ENCODE data around the gene PRUNE2.

Gene PRUNE2

GRCh38 chr9:76651119-76651705, 254.7 kb downstream of the PRUNE2 start:
- no peak for DNase-seq

GRCh38 chr9:76650692-76651091, 255.2 kb downstream of the PRUNE2 start:
- no peak for DNase-seq

GRCh38 chr9:76649894-76650293, 256.0 kb downstream of the PRUNE2 start:
- no peak for DNase-seq

- DNase-seq: no peak
Measured at GRCh38 chr9:76646249-76646648, 259.7 kb downstream of the PRUNE2 start.

- no peak for DNase-seq
Measured at GRCh38 chr9:76644647-76645250, 261.2 kb downstream of the PRUNE2 start.

- no peak for DNase-seq
Measured at GRCh38 chr9:76644171-76644570, 261.7 kb downstream of the PRUNE2 start.

- no peak for DNase-seq
Measured at GRCh38 chr9:76643399-76644117, 262.4 kb downstream of the PRUNE2 start.

- no peak for DNase-seq
Measured at GRCh38 chr9:76642701-76643209, 263.2 kb downstream of the PRUNE2 start.

GRCh38 chr9:76642074-76642473, 263.8 kb downstream of the PRUNE2 start:
- DNase-seq: no peak

- DNase-seq: no peak
Measured at GRCh38 chr9:76638001-76638400, 267.9 kb downstream of the PRUNE2 start.

GRCh38 chr9:76637416-76637815, 268.5 kb downstream of the PRUNE2 start:
- DNase-seq: no peak

GRCh38 chr9:76634356-76635054, 271.4 kb downstream of the PRUNE2 start:
- no peak for DNase-seq

GRCh38 chr9:76630916-76631315, 275.0 kb downstream of the PRUNE2 start:
- DNase-seq: no peak

GRCh38 chr9:76629205-76629990, 276.5 kb downstream of the PRUNE2 start:
- DNase-seq: no peak

GRCh38 chr9:76628155-76628554, 277.8 kb downstream of the PRUNE2 start:
- DNase-seq: no peak

GRCh38 chr9:76626980-76627379, 278.9 kb downstream of the PRUNE2 start:
- no peak for DNase-seq

GRCh38 chr9:76626141-76626540, 279.8 kb downstream of the PRUNE2 start:
- DNase-seq: no peak

- no peak for DNase-seq
Measured at GRCh38 chr9:76624391-76625048, 281.4 kb downstream of the PRUNE2 start.

- DNase-seq: no peak
Measured at GRCh38 chr9:76620996-76621395, 284.9 kb downstream of the PRUNE2 start.

GRCh38 chr9:76620581-76620980, 285.3 kb downstream of the PRUNE2 start:
- DNase-seq: no peak

- DNase-seq: no peak
Measured at GRCh38 chr9:76619640-76620039, 286.3 kb downstream of the PRUNE2 start.

GRCh38 chr9:76619197-76619596, 286.7 kb downstream of the PRUNE2 start:
- no peak for DNase-seq
